Esophagus muscularis mucosa (tissue), 3 donors: Measurements from ENCODE around the gene AKR1C1.
"Not testable (repeated sequence)": the region's sequence is repeated elsewhere in the genome, so short reads cannot be mapped to it uniquely, and the experiment has no call there.

Experiments used
- POLR2A ChIP-seq: fragments of 450-650 bp; IDR thresholded peaks from one replicate; pipeline ENCODE4 v1.6.1; 2017; ENCODE audit warnings: antibody characterized with exemption, moderate library complexity, mild to moderate bottlenecking, low read depth
- POLR2AphosphoS5 ChIP-seq, 2 donors: sonication (generic); formaldehyde crosslinking; IDR thresholded peaks; one replicate each; pipeline ENCODE4 v1.6.1; 2017; ENCODE audit warnings: antibody characterized with exemption in 2 of 2
- TF ChIP-seq, protein P1 (sequence below), 3 experiments: fragments of 200-600 bp in 2 of 3; fragments of 450-650 bp in 1 of 3; sonication (generic) in 2 of 3; IDR thresholded peaks; one replicate each; pipeline ENCODE4 v1.5.1; 2017 to 2019; ENCODE audit warnings: antibody characterized with exemption in 3 of 3, mild to moderate bottlenecking in 2 of 3, moderate library complexity in 1 of 3

DNA sequence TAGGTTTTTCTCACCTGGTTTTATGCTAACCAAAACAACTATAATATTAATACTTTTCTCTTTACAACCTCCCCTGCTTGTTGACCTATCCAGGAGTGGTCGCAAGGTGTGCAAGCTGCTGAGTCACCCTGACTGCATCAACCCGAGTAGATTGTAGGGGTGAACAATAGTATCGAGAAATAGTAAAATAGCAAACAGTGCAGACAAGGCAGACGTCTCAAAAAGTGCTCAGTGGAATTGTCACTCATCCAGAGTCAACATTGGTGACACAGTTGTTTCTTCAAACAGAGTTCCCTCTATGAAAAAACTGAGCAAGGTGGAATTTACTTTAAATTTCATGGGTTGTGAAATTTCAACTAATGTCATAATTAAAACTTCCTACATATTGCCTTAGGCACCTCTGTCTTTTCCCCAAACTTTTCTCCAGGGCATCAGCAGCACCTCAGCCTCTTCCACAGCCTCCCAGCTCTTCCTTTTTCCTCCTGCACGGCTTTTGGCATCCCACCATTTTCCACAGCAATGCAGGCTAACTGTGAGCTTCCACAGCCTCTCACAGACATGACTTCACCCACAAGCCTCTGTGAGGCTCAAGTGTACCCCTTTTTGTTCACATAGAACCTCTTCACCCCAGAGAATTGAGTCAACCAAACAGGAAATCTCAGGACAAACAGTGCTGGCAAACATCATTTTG, 6.1 kb upstream of the AKR1C1 start:
- TF ChIP-seq, protein P1, sequence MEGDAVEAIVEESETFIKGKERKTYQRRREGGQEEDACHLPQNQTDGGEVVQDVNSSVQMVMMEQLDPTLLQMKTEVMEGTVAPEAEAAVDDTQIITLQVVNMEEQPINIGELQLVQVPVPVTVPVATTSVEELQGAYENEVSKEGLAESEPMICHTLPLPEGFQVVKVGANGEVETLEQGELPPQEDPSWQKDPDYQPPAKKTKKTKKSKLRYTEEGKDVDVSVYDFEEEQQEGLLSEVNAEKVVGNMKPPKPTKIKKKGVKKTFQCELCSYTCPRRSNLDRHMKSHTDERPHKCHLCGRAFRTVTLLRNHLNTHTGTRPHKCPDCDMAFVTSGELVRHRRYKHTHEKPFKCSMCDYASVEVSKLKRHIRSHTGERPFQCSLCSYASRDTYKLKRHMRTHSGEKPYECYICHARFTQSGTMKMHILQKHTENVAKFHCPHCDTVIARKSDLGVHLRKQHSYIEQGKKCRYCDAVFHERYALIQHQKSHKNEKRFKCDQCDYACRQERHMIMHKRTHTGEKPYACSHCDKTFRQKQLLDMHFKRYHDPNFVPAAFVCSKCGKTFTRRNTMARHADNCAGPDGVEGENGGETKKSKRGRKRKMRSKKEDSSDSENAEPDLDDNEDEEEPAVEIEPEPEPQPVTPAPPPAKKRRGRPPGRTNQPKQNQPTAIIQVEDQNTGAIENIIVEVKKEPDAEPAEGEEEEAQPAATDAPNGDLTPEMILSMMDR (IDR thresholded peaks at IDR 0.05), result not testable (repeated sequence)
- TF ChIP-seq POLR2AphosphoS5 (IDR thresholded peaks at IDR 0.05); POLR2A: not testable (repeated sequence)
